Endodermal cell (in vitro differentiated cells): ENCODE results near the gene CHD2. TPM values are rescaled to one million over a fixed set of nuclear protein-coding genes. Genes with fewer than 3 reads are reported as not detected.
A peak's percentile ranks its signal among the peaks of the same experiment; 100 is the strongest.

Experiments used
- DNase-seq: peaks from one replicate; pipeline ENCODE4 v3.0.0-alpha.2; 2017
- H3K27ac ChIP-seq: 2 replicates; pipeline ENCODE4 v1.5.1; 2013; ENCODE audit warnings: mild to moderate bottlenecking, low read depth, low read length, moderate library complexity
- H3K27me3 ChIP-seq: 2 replicates; pipeline ENCODE4 v1.6.1; 2013; ENCODE audit warnings: mild to moderate bottlenecking, low read length, moderate library complexity; ENCODE audit not compliant: insufficient read depth, control insufficient read depth, poor library complexity, severe bottlenecking
- H3K36me3 ChIP-seq: 2 replicates; pipeline ENCODE4 v1.7.0; 2013; ENCODE audit warnings: mild to moderate bottlenecking, low read length, moderate library complexity; ENCODE audit not compliant: control insufficient read depth, insufficient read depth
- H3K4me1 ChIP-seq: one replicate; pipeline ENCODE4 v1.7.0; 2013; ENCODE audit warnings: low read length; ENCODE audit not compliant: control insufficient read depth, insufficient read depth
- H3K4me3 ChIP-seq: 2 replicates; pipeline ENCODE4 v1.5.1; 2013; ENCODE audit warnings: mild to moderate bottlenecking, low read length, moderate library complexity
- H3K9ac ChIP-seq: 2 replicates; pipeline ENCODE4 v1.6.1; 2013; ENCODE audit warnings: mild to moderate bottlenecking, low read length, moderate library complexity; ENCODE audit not compliant: poor library complexity, severe bottlenecking; ENCODE audit errors: extremely low read depth
- H3K9me3 ChIP-seq: 2 replicates; pipeline ENCODE4 v1.6.1; 2013; ENCODE audit warnings: mild to moderate bottlenecking, low read length, moderate library complexity; ENCODE audit not compliant: control insufficient read depth
- H3K27ac Mint-ChIP-seq: 2 replicates; pipeline ENCODE4 v1.8.0; 2020; ENCODE audit warnings: mixed read lengths
- H3K27me3 Mint-ChIP-seq: 2 replicates; pipeline ENCODE4 v1.8.0; 2021; ENCODE audit warnings: mild to moderate bottlenecking, mixed read lengths; ENCODE audit not compliant: insufficient read depth
- H3K36me3 Mint-ChIP-seq: 2 replicates; pipeline ENCODE4 v1.8.0; 2020; ENCODE audit warnings: low read depth, mixed read lengths
- H3K4me1 Mint-ChIP-seq: 2 replicates; pipeline ENCODE4 v1.8.0; 2020; ENCODE audit warnings: mixed read lengths
- H3K4me3 Mint-ChIP-seq: 2 replicates; pipeline ENCODE4 v1.8.0; 2020; ENCODE audit warnings: mild to moderate bottlenecking, moderate library complexity, mixed read lengths
- H3K9me3 Mint-ChIP-seq: 2 replicates; pipeline ENCODE4 v1.8.0; 2020; ENCODE audit warnings: mild to moderate bottlenecking, mixed read lengths
- whole genome bisulfite sequencing, 2 experiments: methylation state at CpG; one replicate each; pipeline versions ENCODE4 v1.1.5 to v1.1.7; 2013; ENCODE audit warnings: missing lambda C conversion rate in 2 of 2, mixed read lengths in 1 of 2; ENCODE audit not compliant: insufficient coverage in 1 of 2, insufficient read length in 1 of 2; 5-methylcytosine and 5-hydroxymethylcytosine counted together
- total RNA-seq, 2 donors: library from RNA; stranded (reverse); fragmentation: NEBNext Ultra II Directional in 1 of 2; extraction: Animal tissue kit (Norgen Biotek cat#: 25700) in 1 of 2; gene quantifications; 2 replicates in 1 of 2; 3 replicates in 1 of 2; pipeline ENCODE4 v1.2.1, GENCODE V29; 2021
- TF ChIP-seq, protein P1 (sequence below): fragments of 200-600 bp; sonication (generic); conservative IDR thresholded peaks from 2 replicates; pipeline ENCODE4 v1.5.0; 2021; ENCODE audit warnings: antibody characterized with exemption, mild to moderate bottlenecking

Gene CHD2
- total RNA-seq, 2 donors from 2014 or later = 116 to 127 TPM

DNA sequence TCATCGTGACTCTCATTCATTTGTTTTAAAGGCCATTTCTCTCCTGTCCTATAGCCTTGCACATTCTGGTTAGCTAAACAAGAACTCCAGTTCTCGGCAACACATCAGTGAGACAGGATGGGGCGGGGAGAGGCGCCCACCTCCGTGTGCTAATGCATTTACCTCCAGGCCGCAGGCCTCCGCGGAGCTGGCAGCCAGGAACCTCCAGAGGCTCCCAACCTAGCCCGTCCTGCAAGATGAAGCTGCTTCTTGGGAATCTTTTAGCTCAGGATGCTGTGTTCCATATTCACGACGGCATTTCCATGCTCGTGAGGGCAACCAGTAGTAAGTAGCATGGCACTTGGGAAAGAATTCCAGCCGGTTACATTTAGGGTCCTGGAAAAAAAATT lies 141.0 kb downstream of the CHD2 start:
- no peak overlapping the region for H3K9ac ChIP-seq
- 87 to 90% methylated on average over 11 to 13 of the region's 13 CpGs for WGBS, 2 experiments
- peaks cover under 1% of the 10 kb centered on the region for H3K4me1 Mint-ChIP-seq
- peak overlapping the region; percentile 44 for H3K27ac ChIP-seq
- H3K9me3 ChIP-seq = peaks cover 3% of the 10 kb centered on the region
- no peak overlapping the region for H3K27ac Mint-ChIP-seq
- no peaks in the 10 kb centered on the region for H3K4me1 ChIP-seq
- H3K36me3 ChIP-seq = peaks cover 19% of the 10 kb centered on the region
- H3K27me3 Mint-ChIP-seq = no peaks in the 10 kb centered on the region
- TF ChIP-seq, protein P1, sequence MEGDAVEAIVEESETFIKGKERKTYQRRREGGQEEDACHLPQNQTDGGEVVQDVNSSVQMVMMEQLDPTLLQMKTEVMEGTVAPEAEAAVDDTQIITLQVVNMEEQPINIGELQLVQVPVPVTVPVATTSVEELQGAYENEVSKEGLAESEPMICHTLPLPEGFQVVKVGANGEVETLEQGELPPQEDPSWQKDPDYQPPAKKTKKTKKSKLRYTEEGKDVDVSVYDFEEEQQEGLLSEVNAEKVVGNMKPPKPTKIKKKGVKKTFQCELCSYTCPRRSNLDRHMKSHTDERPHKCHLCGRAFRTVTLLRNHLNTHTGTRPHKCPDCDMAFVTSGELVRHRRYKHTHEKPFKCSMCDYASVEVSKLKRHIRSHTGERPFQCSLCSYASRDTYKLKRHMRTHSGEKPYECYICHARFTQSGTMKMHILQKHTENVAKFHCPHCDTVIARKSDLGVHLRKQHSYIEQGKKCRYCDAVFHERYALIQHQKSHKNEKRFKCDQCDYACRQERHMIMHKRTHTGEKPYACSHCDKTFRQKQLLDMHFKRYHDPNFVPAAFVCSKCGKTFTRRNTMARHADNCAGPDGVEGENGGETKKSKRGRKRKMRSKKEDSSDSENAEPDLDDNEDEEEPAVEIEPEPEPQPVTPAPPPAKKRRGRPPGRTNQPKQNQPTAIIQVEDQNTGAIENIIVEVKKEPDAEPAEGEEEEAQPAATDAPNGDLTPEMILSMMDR = no peak
- H3K36me3 Mint-ChIP-seq = peaks cover 43% of the 10 kb centered on the region
- H3K4me3 ChIP-seq = no peak overlapping the region
- H3K4me3 Mint-ChIP-seq = no peak overlapping the region
- H3K27me3 ChIP-seq = no peaks in the 10 kb centered on the region
- no peak for DNase-seq
- peaks cover 10% of the 10 kb centered on the region for H3K9me3 Mint-ChIP-seq

- no peak overlapping the region for H3K27ac ChIP-seq
- Mint-ChIP-seq H3K4me1 (no peaks in the 10 kb centered on the region), H3K27ac (no peak overlapping the region), H3K4me3 (no peak overlapping the region), H3K27me3 (no peaks in the 10 kb centered on the region), H3K36me3 (peaks cover 53% of the 10 kb centered on the region), H3K9me3 (peaks cover 16% of the 10 kb centered on the region)
- H3K9ac ChIP-seq = no peak overlapping the region
- H3K9me3 ChIP-seq = peaks cover 13% of the 10 kb centered on the region
- H3K4me1 ChIP-seq = no peaks in the 10 kb centered on the region
- 67 to 74% methylated on average over 1 to 3 of the region's 3 CpGs for WGBS, 2 experiments
- H3K4me3 ChIP-seq = no peak overlapping the region
- no peak for DNase-seq
- TF ChIP-seq, protein P1 = no peak
- H3K27me3 ChIP-seq = no peaks in the 10 kb centered on the region
- H3K36me3 ChIP-seq = peaks cover 29% of the 10 kb centered on the region
Observed at GRCh38 chr15:93042211-93042610, 142.1 kb downstream of the CHD2 start.

GRCh38 chr15:93042691-93043378 lies 142.7 kb downstream of the CHD2 start:
- peaks cover 36% of the 10 kb centered on the region for H3K36me3 ChIP-seq
- no peak overlapping the region for H3K9ac ChIP-seq
- H3K4me1 ChIP-seq = no peaks in the 10 kb centered on the region
- peak overlapping the region; percentile 32 for H3K27ac ChIP-seq
- DNase-seq = no peak
- no peak overlapping the region for H3K4me3 Mint-ChIP-seq
- TF ChIP-seq, protein P1 = no peak
- peaks cover 58% of the 10 kb centered on the region for H3K36me3 Mint-ChIP-seq
- H3K27me3 Mint-ChIP-seq = no peaks in the 10 kb centered on the region
- no peak overlapping the region for H3K27ac Mint-ChIP-seq
- peaks cover 13% of the 10 kb centered on the region for H3K9me3 ChIP-seq
- WGBS, 2 experiments = 89 to 92% methylated on average over 9 to 18 of the region's 18 CpGs
- no peak overlapping the region for H3K4me3 ChIP-seq
- H3K9me3 Mint-ChIP-seq = peaks cover 16% of the 10 kb centered on the region
- no peaks in the 10 kb centered on the region for H3K27me3 ChIP-seq
- H3K4me1 Mint-ChIP-seq = no peaks in the 10 kb centered on the region
